GM19238 (cell line): ENCODE measurements around the gene EEFSEC.

Experiments
- DNase-seq: peaks from one replicate; pipeline ENCODE4 v3.0.0; 2011; ENCODE audit warnings: low spot score; ENCODE audit not compliant: insufficient read length

The EEFSEC gene

DNA sequence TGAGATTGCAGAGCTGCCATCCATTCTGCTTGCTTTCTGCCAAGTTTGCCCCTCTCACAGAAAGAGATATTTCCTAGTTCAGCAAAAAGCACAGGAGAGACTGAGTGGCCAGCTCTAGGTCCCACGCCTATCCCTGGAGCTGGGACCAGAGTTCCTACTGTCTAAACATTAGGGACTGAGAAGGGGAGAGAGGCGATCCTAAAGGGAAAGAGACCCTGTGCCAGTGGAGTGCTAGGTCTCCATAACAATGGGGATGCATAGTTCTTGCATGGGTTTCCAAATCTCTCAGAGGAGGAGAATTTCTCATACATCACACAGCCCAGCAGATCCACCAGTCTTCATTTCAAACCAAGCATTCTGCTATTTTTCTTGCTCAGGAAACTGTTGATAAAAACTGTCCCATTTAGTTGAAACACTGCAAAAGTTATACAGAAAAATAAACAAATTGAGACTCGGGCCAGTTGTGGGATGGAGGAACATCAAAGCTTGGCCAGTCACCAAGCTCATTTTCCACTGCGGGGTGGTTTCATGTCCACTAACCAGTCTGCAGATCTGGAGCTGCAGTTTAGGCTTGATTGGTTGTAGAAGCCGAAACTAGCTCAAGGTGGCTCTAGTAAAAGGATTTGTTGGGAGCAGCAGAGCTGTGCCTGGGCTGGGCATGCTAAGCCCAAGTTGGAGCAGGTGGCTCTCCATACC, 62.7 kb downstream of the EEFSEC start:
- no peak for DNase-seq

DNA sequence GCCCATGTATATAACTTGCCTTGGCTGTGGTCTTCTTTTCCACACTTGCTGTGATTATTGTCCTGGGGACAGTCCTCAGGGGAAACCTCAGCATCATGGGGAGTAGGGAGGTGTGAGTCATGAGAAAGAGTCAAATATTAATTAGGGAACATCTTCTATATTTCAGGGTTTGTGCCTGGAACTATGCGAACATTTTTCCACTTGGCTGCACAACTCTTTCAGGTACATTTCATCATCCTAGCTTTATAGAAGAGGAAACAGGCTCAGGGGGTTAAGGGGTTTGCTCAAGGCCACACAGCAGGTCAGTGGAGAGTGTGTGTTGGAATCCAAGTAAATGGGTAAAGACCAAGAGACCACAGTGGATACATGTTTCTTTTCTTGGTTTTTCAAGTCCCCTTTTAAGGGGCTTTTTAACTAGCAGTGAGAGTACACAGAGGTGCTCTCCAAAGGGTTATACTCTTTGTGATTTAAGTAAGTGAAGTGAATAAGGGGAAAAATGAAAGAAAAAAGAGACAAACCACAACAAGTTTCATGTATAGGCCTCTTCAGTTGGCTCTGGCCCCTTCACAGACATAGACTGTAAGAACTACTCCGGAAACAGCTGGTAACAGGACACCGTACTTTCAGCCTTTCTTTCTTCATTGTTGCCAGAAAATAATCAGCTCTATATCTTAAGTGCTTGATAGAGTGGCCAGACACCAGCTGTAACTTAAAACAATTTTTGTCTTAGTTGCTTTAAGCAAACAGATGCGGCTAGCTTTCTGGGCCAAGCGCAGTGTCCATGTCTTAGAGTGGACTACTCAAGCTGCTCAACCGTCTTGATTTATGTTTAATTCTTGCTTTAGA, 64.6 kb downstream of the EEFSEC start:
- no peak for DNase-seq

DNA sequence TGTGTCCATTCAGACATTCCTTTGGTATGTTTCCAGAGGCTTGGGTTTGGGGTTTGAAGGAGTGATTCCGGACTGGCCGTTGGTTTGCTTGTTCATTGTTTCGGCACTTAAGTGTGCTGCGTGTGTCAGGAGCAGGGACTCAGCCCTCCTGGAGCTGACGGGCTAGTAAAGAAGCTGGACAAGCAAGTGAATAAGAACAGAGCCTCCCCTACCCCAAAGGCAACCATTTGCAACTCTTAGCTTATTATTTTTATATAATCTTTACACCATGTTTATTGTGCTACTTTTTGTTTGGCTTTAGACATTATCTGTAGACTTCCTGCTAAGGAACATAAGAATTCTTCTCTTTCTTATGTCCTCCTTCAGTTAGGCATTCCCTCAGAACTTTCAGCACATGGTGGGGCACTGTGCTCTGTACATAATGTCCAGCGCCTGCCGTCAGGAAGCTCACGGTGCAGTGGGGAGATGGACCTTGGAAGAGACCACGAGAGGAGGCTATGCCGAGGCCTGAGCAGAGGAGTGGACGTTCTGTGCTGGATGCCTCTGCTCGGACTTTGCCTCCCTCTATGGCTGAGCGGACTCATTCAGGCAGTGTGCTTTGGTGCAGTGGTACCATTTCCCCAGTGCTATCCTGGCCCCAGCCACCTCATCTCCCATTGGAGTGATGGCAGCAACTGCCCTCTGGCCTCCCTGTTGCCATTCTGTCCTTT, 65.4 kb downstream of the EEFSEC start:
- DNase-seq = no peak

DNA sequence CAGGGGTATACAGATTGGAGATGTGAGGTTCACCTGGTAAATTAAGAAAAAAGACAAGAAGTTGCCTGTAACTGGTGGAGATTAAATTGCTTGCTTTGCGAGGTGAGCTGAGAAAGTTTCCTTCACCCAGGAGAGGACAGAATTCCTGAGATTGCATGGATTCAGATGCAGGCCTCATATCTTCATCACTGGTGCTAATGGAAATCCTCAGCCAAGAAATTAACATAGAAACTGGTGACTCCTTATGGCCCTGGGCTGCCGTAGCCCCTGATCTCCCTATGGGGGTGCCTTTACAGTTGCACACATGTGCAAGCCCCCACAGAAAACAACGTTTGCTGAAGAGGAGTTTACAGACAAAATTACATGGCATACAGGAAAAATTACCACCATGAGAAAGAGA, 68.0 kb downstream of the EEFSEC start:
- DNase-seq = no peak

DNA sequence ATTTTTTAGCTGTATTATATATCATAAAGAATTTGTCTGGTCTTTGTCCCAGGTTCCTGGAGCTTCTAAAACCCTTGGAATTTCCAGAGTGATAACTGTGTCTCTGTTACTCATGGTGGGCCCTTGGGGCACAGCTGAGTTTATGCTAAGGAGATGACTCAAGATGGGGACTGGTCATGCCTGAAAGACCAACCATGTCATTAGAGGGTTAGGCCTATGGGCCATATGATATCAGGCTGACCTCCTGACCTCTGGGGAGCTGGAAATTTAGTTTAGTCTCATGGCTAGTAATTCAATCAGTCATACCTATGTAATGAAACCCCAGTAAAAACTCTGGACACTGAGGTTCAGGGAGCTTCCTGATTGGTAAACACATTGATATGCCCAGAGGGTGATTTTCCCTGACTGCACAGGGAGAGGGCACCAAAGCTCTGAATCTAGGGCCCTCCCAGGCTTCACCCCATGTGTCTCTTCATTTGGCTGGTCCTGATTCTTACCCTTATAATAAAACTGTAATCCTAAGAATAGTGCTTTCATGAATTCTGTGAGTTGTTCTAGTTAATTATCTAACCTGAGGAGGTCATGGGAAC, 69.6 kb downstream of the EEFSEC start:
- no peak for DNase-seq

DNA sequence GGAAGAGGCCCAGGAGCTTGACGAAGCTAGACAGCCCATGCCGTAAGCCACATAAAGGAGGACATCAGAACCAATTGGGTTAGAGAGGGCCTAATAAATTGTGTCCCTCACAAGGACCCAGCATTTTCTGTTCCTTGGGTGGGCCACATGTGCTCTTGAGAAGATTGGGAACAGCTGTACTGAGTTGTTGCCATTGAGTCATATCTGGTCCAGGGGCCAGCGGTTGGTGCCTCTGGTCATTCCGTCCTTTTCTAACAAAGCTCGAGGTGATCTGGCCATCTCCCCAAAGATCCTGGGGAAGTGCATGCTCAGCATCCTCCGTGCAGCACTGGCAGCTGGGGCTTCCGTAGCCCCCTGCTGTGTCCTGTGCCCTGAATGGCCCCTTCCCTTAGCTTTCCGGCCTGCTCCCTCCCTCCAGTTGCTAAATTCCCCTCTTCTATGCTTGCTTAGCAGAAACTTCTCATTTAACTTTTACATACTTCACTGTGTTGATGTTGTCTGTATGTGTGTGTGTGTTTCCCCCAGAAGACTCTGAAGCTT, 73.0 kb downstream of the EEFSEC start:
- no peak for DNase-seq

DNA sequence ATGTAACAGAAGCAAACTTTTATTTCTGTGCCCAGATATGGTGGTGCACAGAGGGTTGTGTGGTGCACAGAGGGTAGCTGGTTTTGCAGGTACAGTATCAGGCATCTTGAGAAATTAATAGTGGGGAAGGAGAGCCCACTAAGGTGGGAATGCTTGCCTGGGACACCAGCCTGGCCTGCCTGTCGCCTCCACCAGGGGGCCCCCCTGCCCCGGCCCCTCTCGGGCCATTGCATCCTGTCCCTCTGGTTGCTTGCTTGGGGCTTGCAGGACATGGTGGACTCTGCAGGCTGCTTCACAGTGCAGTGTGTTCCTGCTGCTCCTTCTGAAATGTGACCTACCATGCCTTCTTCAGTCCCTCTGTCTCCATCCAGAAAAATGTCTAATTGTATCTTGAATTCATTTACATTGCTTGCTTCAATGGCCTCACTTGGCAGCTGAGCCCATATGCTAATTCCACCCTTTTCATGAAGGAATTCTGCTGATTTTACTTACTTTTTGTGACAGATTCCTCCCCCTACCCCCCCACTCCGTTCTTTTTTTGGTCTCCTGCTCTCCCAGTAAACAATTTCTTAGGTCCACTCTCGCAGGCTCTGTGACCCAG, 73.6 kb downstream of the EEFSEC start:
- DNase-seq = peak; percentile 31

DNA sequence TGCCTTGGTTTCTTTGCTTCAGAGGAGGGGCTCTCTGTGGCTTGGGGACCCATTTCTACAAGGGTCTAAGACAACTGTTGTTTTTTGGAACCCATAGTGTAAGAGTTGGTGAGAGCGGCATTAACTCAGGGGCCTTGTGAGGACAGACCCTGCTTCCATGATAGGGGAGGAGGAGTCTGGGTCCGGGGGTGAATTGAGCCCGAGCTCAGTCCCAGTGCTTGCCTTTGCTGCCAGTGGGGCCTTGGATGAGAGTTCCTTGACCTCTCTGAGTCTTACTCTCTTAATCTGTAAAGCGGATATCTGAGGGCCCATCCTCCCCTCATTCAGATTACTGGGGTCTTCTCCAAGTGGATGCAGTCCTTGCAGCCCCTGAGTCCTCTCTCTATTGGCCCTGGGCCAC, 74.2 kb downstream of the EEFSEC start:
- DNase-seq = no peak

DNA sequence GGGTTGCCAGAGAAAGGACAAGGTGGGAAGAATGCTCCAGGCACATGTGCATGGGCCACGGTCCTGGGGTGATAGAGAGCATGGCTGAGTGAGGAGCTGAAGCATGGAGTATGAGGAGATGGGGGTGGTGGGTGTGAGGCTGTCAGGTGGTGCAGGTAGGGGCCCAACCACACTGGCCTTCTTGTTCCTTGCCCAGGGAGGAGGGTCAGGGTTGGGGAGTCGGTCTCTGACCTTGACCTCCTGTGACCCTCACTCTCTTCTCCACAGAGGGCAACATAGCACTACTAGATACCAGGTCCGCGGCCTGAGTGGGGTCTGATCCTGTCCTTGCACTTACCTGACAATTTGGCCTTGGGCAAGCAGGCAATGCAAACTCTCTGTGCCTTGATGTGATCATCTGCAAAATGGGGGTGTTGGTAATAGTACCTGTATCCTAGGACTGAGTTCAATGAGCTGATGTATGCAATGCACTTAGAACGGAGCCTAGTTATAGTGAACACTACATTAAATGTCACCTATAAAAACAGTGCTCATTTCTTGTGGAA, 75.2 kb downstream of the EEFSEC start:
- DNase-seq = no peak

DNA sequence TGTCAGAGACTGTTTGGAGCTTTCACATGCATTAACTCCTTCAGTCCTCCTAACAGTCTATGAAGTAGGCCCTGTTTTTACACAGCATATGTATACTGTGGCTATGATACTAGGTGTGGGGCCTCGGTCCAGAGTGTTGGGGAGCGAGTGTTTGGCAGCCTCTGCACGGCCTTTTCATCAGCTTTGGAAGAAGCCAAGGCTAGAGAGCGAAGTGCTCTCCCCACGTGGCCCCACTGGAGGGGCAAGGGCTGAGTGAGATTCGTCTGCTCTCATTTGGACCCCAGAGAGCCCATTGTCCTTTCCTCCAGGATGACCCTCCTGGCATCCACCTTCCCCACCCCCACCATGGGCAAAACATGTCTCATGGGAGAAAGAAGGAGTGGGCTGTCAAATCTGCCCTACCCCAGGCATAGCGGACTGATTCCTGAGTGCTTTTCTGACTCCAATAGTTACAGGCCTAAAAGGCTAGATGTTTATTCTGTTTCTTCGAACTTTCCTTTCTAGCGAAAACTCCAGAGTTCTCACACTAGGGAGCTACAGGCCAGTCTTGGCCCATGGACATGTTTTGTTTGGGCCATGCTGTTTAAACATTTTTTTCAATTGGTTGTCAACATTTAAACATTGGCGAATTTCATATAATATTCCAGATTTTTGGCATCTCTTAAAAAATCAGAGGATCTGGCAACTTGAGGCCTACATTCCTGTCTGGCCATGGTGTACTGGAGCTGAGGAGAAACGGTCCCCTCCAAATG, 76.0 kb downstream of the EEFSEC start:
- no peak for DNase-seq

DNA sequence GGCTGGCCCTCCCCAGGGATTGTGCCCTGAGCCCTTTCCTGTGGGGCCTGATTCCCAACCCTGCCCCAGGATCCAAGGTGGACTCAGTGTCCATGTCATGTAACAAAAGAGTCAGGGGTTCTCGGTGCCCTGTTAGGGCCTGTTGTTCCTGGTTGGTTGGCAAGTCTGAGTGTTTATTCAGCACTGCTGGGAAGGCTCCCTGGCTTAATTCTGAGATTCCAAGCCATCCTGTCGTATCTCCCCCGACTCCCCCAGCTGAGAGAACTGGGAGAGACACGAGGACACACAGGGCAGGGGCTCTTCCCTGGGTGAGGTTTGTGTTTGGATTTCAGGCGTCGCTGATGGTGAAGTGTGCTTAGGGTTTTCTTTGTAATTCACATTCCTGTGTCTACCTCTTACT, 78.3 kb downstream of the EEFSEC start:
- DNase-seq = no peak

DNA sequence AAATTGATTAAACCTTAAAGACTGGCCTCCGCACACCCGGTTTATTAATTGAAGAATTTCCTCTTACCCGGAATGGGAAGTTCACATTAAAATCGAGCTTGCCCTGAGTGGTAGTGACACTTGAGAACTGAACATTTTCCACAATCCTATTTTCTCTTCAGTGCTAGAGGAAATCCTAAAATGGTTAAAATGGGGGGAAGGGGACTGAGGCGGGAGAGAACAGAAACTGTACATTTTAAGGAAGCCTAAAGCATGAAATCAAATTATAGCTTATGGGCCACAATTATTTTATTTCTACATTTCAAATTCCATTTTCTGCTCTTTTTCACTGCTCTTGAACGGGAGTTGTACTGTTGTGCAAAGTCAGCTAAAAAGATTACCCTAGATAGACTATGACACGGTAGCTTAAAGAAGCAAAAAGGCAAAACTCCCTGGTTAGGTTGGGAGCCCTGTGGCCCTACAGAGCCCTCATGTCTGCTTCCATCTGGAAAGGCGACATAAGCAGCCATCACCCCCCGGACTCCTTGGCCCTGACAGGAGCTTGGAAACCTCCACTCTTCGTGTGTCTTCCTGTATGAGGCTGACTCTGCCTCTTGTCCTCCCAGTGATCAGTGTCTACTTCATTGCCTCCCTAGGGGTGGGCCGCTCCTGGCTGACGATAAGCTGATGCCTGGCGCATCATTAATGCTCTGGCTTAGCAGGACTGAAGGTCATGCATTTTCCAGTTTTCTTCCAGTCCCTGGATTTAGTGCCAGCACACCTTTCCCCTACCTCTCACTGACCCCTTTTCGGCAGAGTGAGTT, 79.3 kb downstream of the EEFSEC start:
- no peak for DNase-seq

DNA sequence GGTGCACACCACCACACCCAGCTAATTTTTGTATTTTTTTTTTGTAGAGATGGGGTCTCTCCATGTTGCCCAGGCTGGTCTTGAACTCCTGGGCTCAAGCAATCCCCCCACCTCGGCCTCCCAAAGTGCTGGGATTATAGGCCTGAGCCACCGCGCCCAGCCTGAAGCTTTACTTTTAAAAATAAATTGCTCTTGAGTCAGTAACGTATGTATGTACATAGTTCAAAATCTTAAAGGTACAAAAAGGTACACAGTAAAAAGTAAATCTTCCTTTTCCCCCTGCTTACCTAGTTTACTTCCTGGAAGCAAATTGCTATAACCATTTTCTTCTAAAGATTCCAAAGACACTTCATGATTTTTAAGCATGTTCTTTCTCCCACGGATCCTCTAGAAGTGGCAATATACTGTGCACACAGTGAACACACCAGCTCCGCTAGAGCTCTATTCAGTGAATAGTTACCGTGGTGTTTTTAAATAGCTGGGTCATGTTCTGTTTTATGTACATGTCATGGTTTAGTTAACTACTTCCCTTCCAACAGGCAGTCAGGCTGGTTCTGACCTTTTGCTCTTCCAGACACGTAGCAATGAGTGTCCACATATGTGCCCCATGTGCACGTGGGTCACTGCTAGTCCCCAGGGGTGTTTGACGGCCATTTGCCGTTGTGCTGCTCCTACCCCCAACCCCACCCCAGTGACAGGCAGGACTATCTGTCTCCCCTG, 82.1 kb downstream of the EEFSEC start:
- DNase-seq = no peak

DNA sequence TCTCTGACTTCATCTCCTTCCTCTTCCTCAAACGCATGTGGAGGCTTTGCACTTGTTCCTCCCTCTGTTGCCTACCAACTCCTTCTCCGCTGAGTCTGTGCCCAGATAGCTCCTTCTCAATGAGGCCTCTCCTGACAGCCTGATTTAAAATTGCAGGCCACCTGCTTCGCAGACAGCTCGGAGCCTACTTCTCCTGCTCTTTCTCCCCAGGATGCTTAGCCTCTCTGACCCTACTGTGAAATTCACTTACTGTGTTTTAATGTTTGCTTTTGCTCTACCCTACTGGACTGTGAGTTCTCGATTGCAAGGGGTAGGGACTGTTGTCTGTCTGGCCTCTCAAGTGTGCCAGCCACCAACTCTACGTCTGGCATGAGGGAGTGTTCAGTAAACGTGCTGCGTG, 83.4 kb downstream of the EEFSEC start:
- DNase-seq = no peak

DNA sequence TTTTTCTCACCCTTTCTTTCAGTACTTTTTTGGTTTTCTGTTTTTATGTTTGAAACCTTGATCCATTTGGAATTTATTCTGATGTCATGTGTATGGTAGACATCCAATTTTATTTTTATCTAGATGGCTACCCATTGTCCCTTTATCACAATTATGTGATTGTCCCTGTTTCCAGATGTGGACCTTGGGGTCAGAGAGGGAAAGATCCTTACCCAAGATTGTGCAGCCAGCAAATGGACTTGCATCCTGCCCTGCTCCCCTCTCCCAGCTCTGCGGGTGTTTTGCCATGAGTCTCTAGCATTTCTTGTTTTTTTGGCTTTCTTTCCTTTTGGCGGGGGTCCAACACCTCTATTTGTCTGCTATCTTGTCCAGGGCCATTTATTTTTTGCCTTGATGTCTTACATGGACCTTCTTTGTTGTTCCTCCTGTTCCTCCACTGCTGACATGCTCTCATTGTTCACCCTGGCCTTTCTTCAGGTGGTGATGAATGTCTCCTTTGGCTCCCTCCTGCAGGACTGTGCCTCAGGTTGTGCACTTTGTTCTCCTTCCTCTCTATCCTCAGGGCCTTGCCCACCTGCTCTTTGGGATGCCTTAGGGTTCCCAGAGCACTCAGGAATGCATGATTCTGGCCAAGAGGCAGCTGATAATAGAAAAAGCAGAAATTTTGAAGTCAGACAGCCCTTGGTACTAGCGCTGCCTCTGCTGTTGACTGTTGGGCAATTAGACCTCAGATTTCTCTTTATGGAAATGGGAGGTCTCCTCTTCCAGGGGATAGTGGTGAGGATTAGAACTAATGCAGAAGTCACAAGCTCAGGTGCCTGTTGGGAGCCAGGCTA, 84.3 kb downstream of the EEFSEC start:
- no peak for DNase-seq

DNA sequence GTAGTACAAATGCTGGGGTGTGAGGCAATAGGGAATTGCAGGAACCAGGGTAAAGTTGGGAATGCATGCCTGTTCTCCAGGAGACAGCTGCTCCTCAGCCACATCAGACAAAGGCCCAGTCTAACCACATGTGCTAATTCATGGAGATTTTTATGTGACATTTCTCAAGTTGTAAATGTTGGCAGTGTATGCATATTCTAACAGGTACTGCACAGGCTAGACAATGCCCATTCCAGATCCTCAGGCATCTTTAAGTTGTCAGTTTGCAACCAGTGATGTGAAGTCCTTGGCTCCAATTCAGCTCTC, 84.9 kb downstream of the EEFSEC start:
- DNase-seq = no peak

DNA sequence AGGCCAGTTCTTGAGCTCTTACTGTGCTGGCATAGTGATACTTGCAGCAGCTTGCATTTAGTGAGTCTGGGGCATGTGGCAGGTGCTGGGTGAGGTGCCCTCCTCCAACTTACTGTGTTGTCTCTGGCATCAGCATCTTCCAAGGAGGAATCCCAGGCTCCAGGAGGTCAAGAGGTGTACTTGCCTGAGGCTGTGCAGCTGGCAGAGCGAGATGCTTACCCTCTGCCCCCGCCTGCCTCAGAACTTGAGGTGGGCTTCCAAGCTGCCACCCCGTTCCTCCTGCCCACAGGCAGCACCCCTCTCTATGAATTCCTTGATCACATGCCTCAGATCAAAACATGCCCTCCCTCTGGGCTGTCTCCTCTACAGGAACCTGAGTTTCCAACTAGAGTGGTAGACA, 86.0 kb downstream of the EEFSEC start:
- no peak for DNase-seq

DNA sequence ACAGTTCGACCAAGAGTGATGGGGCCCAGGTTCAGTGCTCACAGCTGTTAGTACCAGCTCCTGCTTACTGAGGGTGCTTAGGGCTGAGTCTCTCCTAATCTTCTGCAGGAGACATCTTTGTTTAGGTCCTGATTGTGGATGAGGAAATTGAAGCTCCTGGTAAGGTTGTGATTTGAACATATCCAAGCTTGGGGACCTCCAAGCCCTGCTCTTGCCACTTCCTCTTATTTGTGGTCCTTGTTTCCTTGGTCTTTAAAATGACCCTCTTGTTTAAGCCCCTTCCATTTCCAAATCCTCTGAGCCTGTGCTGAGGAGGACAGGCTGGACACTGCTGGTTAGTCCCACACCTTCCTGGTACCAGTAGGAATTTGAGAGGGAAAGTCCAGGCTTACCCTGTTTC, 87.0 kb downstream of the EEFSEC start:
- no peak for DNase-seq
